Measurements from ENCODE around the gene MGAT4C. TPM values are rescaled to one million over a fixed set of nuclear protein-coding genes. Genes with fewer than 3 reads are reported as not detected.
A peak's percentile ranks its signal among the peaks of the same experiment; 100 is the strongest.

Gene MGAT4C
- total RNA-seq, 1 experiment from 2014 or later = not detected

GRCh38 chr12:85975716-85976115 is 280.5 kb downstream of the MGAT4C start:
- Histone ChIP-seq H3K4me1 (replicated peaks; ENCODE audit: insufficient read depth) (no peaks in the 10 kb centered on the region), H3K27me3 (ENCODE audit: insufficient read depth, low read depth) (no peaks in the 10 kb centered on the region), H2AFZ (no peak overlapping the region), H3K4me3 (no peak overlapping the region), H3K4me2 (no peak overlapping the region), H3F3A (ENCODE audit: insufficient read depth, low read depth) (no peaks in the 10 kb centered on the region), H3K9me2 (ENCODE audit: insufficient read depth) (no peaks in the 10 kb centered on the region), H3K27ac (no peak overlapping the region), H3K9me3 (ENCODE audit: insufficient read depth, low read depth) (no peaks in the 10 kb centered on the region), H4K20me1 (ENCODE audit: insufficient read depth) (no peaks in the 10 kb centered on the region; the same call in 1 of the 2 replicates), H3K79me2 (ENCODE audit: low read depth) (no peaks in the 10 kb centered on the region), H3K36me3 (ENCODE audit: low read depth) (no peaks in the 10 kb centered on the region)
- no peak for TF ChIP-seq EZH2 (IDR thresholded peaks at IDR 0.05; ENCODE audit: low read depth)
- TF ChIP-seq, protein P1, sequence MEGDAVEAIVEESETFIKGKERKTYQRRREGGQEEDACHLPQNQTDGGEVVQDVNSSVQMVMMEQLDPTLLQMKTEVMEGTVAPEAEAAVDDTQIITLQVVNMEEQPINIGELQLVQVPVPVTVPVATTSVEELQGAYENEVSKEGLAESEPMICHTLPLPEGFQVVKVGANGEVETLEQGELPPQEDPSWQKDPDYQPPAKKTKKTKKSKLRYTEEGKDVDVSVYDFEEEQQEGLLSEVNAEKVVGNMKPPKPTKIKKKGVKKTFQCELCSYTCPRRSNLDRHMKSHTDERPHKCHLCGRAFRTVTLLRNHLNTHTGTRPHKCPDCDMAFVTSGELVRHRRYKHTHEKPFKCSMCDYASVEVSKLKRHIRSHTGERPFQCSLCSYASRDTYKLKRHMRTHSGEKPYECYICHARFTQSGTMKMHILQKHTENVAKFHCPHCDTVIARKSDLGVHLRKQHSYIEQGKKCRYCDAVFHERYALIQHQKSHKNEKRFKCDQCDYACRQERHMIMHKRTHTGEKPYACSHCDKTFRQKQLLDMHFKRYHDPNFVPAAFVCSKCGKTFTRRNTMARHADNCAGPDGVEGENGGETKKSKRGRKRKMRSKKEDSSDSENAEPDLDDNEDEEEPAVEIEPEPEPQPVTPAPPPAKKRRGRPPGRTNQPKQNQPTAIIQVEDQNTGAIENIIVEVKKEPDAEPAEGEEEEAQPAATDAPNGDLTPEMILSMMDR (conservative IDR thresholded peaks at IDR 0.05) = no peak
- intact Hi-C loops (cut with micrococcal nuclease; ENCODE audit: unreplicated experiment) = no loop called here
- BruUV-seq (replicated peaks) = no TSS peak
- CTCF ChIA-PET = no interaction called here
- DNase-seq = no peak
- POLR2A ChIA-PET (ENCODE audit: unreplicated experiment) = no interaction called here

DNA sequence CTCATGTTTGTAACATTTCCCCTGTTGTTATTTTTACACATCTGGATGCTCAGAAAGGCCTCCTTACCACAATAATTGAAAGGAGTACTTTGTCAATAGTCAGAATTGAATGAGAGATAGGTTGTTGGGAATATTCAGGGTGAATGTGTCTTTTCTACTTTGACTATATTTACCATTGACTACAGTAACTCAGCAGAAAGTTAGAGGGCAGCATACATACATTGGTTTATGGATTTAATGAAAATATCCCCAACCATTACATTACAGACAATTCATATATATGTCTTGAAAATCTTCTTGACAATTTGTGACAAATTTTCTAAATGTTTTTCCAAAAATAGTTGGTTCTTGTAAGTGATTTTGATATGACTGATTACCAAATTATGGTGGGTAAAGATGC is 284.4 kb downstream of the MGAT4C start:
- no peaks in the 10 kb centered on the region for H3K9me2 ChIP-seq (ENCODE audit: insufficient read depth)
- no peak for DNase-seq
- H3K36me3 ChIP-seq (ENCODE audit: low read depth) = no peaks in the 10 kb centered on the region
- no peaks in the 10 kb centered on the region for H3K9me3 ChIP-seq (ENCODE audit: insufficient read depth, low read depth)
- BruUV-seq (replicated peaks) = no TSS peak
- no peaks in the 10 kb centered on the region; the same call in 1 of the 2 replicates for H4K20me1 ChIP-seq (ENCODE audit: insufficient read depth)
- intact Hi-C loops (cut with micrococcal nuclease; ENCODE audit: unreplicated experiment) = no loop called here
- H3K4me3 ChIP-seq = no peak overlapping the region
- no peak overlapping the region for H3K27ac ChIP-seq
- no peak overlapping the region for H3K4me2 ChIP-seq
- H2AFZ ChIP-seq = 0 out of 2 replicates have a peak overlapping the region, but pooled peaks have one; percentile 8
- H3K79me2 ChIP-seq (ENCODE audit: low read depth) = no peaks in the 10 kb centered on the region
- POLR2A ChIA-PET (ENCODE audit: unreplicated experiment) = no interaction called here
- no peaks in the 10 kb centered on the region for H3K27me3 ChIP-seq (ENCODE audit: insufficient read depth, low read depth)
- no peaks in the 10 kb centered on the region for H3K4me1 ChIP-seq (replicated peaks; ENCODE audit: insufficient read depth)
- TF ChIP-seq, protein P1 (conservative IDR thresholded peaks at IDR 0.05) = no peak
- no peak for TF ChIP-seq EZH2 (IDR thresholded peaks at IDR 0.05; ENCODE audit: low read depth)
- no peaks in the 10 kb centered on the region for H3F3A ChIP-seq (ENCODE audit: insufficient read depth, low read depth)
- CTCF ChIA-PET = no interaction called here

- H3K9me3 ChIP-seq (ENCODE audit: insufficient read depth, low read depth) = no peaks in the 10 kb centered on the region
- H3K9me2 ChIP-seq (ENCODE audit: insufficient read depth) = no peaks in the 10 kb centered on the region
- no peaks in the 10 kb centered on the region for H3K4me1 ChIP-seq (replicated peaks; ENCODE audit: insufficient read depth)
- no peaks in the 10 kb centered on the region for H3K79me2 ChIP-seq (ENCODE audit: low read depth)
- DNase-seq = no peak
- CTCF ChIA-PET = no interaction called here
- H2AFZ ChIP-seq = no peak overlapping the region
- no peak overlapping the region for H3K4me3 ChIP-seq
- POLR2A ChIA-PET (ENCODE audit: unreplicated experiment) = no interaction called here
- BruUV-seq (replicated peaks) = no TSS peak
- no peaks in the 10 kb centered on the region; the same call in 1 of the 2 replicates for H4K20me1 ChIP-seq (ENCODE audit: insufficient read depth)
- no peaks in the 10 kb centered on the region for H3K36me3 ChIP-seq (ENCODE audit: low read depth)
- intact Hi-C loops (cut with micrococcal nuclease; ENCODE audit: unreplicated experiment) = loop anchor here (10.0 kb wide), 1 partner anchor 296 kb away; no protein-coding TSS in a partner anchor
- H3K27me3 ChIP-seq (ENCODE audit: insufficient read depth, low read depth) = no peaks in the 10 kb centered on the region
- H3K4me2 ChIP-seq = no peak overlapping the region
- no peak for TF ChIP-seq EZH2 (IDR thresholded peaks at IDR 0.05; ENCODE audit: low read depth)
- TF ChIP-seq, protein P1 (conservative IDR thresholded peaks at IDR 0.05) = no peak
- H3K27ac ChIP-seq = no peak overlapping the region
- H3F3A ChIP-seq (ENCODE audit: insufficient read depth, low read depth) = no peaks in the 10 kb centered on the region
Measured at GRCh38 chr12:85968606-85969005, 287.6 kb downstream of the MGAT4C start.

Data from PC-9 (cell line).